Testis (tissue), 3 donors: ENCODE measurements around the gene CEP63. TPM values are rescaled to one million over a fixed set of nuclear protein-coding genes. Genes with fewer than 3 reads are reported as not detected.
"Not testable (repeated sequence)": the region's sequence is repeated elsewhere in the genome, so short reads cannot be mapped to it uniquely, and the experiment has no call there.

Experiments
- DNase-seq: peaks from one replicate; pipeline ENCODE4 v3.0.0-alpha.2; 2019
- H3K27ac ChIP-seq, 2 donors: fragments of 200-600 bp; sonication (generic); one replicate each; pipeline ENCODE4 v1.5.1; 2019
- H3K27me3 ChIP-seq: fragments of 200-600 bp; sonication (generic); one replicate; pipeline ENCODE4 v1.5.1; 2019
- H3K36me3 ChIP-seq: fragments of 200-600 bp; sonication (generic); one replicate; pipeline ENCODE4 v1.5.1; 2017; ENCODE audit warnings: low read depth; ENCODE audit errors: missing control alignments
- H3K4me1 ChIP-seq: fragments of 200-600 bp; sonication (generic); one replicate; pipeline ENCODE4 v1.5.1; 2019
- H3K4me3 ChIP-seq, 2 donors: fragments of 200-600 bp; sonication (generic); one replicate each; pipeline ENCODE4 v1.5.1; 2017 to 2019
- H3K9me3 ChIP-seq: fragments of 200-600 bp; sonication (generic); one replicate; pipeline ENCODE4 v1.5.1; 2017
- POLR2A ChIP-seq: fragments of 450-650 bp; IDR thresholded peaks from one replicate; pipeline ENCODE4 v1.6.1; 2017; ENCODE audit warnings: antibody characterized with exemption, mild to moderate bottlenecking, moderate library complexity
- WGBS, 2 donors: methylation state at CpG; one replicate each; pipeline ENCODE4 v1.1.5; 2018; 5-methylcytosine and 5-hydroxymethylcytosine counted together
- intact Hi-C: fragments of 100-400 bp; cut with DNase I; formaldehyde crosslinking; loops from one replicate; pipeline ENCODE4 v1.15.1; 2023; ENCODE audit warnings: low total_unique reads
- polyA plus RNA-seq: library from polyadenylated mRNA; stranded (reverse); fragments of 350-450 nt; fragmentation: Illumina TruSeq; extraction: RNeasy Lipid Tissue Mini Kit (QIAGEN cat#74804); gene quantifications from one replicate; pipeline ENCODE4 v1.2.3, GENCODE V29; 2014; ENCODE audit warnings: low read depth, low replicate concordance; ENCODE audit not compliant: insufficient read depth
- total RNA-seq, 2 donors: library from RNA; depleted of rRNA; stranded (reverse); fragments of >200 nt; gene quantifications; one replicate each; pipeline ENCODE4 v1.2.3, GENCODE V29; 2016
- TF ChIP-seq, protein P1 (sequence below), 3 experiments: fragments of 450-650 bp in 2 of 3; fragments of 200-600 bp in 1 of 3; sonication (generic) in 1 of 3; IDR thresholded peaks; one replicate each; pipeline ENCODE4 v1.5.1; 2016 to 2019; ENCODE audit warnings: antibody characterized with exemption in 3 of 3, mild to moderate bottlenecking in 2 of 3, moderate library complexity in 1 of 3

The CEP63 gene
- total and polyA plus RNA-seq, 3 donors from 2014 or later = 42.3 to 74.5 (median 45.5) TPM

- TF ChIP-seq POLR2A = no peak
- TF ChIP-seq, protein P1, sequence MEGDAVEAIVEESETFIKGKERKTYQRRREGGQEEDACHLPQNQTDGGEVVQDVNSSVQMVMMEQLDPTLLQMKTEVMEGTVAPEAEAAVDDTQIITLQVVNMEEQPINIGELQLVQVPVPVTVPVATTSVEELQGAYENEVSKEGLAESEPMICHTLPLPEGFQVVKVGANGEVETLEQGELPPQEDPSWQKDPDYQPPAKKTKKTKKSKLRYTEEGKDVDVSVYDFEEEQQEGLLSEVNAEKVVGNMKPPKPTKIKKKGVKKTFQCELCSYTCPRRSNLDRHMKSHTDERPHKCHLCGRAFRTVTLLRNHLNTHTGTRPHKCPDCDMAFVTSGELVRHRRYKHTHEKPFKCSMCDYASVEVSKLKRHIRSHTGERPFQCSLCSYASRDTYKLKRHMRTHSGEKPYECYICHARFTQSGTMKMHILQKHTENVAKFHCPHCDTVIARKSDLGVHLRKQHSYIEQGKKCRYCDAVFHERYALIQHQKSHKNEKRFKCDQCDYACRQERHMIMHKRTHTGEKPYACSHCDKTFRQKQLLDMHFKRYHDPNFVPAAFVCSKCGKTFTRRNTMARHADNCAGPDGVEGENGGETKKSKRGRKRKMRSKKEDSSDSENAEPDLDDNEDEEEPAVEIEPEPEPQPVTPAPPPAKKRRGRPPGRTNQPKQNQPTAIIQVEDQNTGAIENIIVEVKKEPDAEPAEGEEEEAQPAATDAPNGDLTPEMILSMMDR (IDR thresholded peaks at IDR 0.05) = no peak
- Histone ChIP-seq H3K4me1 (no peaks in the 10 kb centered on the region), H3K9me3 (no peaks in the 10 kb centered on the region), H3K27me3 (no peaks in the 10 kb centered on the region), H3K27ac (no peak overlapping the region), H3K36me3 (no peaks in the 10 kb centered on the region), H3K4me3 (no peak overlapping the region)
- no peak for DNase-seq
- WGBS, 2 donors = 91 to 95% methylated on average over 3 of the region's 3 CpGs
- intact Hi-C loops = no loop called here
Observed at GRCh38 chr3:134579141-134579665, 93.3 kb downstream of the CEP63 start.

DNA sequence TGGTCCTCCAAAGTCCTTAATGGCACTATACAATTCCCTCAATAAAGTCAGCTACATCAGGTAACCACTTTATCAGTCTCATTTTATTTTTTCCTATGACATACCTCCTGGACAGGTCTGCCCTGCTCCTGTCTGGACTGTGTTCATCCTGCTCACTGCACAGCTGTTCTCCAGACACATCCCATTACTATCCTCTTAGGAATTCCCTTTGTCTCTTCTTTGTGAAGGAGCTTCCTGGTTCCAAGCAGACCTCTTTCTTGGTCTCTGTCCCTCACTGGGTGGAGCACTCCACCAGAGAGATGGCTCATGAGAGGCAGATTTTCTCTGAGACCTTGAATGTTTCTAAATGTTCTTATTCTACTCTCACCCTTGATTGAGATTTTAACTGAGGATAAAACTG lies 104.9 kb downstream of the CEP63 start:
- TF ChIP-seq, protein P1 (IDR thresholded peaks at IDR 0.05) = no peak
- TF ChIP-seq POLR2A = no peak
- intact Hi-C loops = no loop called here
- H3K9me3 ChIP-seq = no peaks in the 10 kb centered on the region
- no peaks in the 10 kb centered on the region for H3K27me3 ChIP-seq
- H3K4me1 ChIP-seq = no peaks in the 10 kb centered on the region
- H3K27ac ChIP-seq = no peak overlapping the region
- H3K36me3 ChIP-seq = no peaks in the 10 kb centered on the region
- no peak for DNase-seq
- no peak overlapping the region for H3K4me3 ChIP-seq

- intact Hi-C loops = no loop called here
- no peak overlapping the region for H3K4me3 ChIP-seq
- H3K27ac ChIP-seq = no peak overlapping the region
- no peaks in the 10 kb centered on the region for H3K4me1 ChIP-seq
- H3K9me3 ChIP-seq = no peaks in the 10 kb centered on the region
- TF ChIP-seq, protein P1 (IDR thresholded peaks at IDR 0.05) = no peak
- TF ChIP-seq POLR2A = no peak
- no peaks in the 10 kb centered on the region for H3K36me3 ChIP-seq
- 94% methylated on average over 5 of the region's 5 CpGs for WGBS, 2 donors
- no peaks in the 10 kb centered on the region for H3K27me3 ChIP-seq
- DNase-seq = no peak
Observed at GRCh38 chr3:134592806-134593205, 106.9 kb downstream of the CEP63 start.

DNA sequence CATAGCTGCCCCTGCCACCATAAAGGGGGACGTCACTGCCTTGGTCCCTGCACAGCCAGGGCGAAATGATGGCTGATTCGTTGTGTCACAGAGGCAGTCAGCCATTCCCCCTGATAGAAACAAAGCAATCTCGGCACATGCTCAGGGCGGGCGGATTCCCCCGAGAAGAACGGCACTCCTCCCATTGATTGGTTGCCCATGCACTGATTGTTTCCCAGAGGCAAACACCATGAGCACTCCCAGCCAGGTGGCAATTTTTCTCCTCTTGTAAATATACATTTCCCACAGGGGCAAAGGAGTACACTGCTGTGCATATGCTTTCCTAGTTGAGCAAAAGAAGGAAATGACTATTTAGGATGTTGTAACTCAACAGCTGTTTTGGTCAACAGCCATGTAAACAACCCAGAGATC lies 108.5 kb downstream of the CEP63 start:
- Histone ChIP-seq H3K4me3 (no peak overlapping the region), H3K36me3 (no peaks in the 10 kb centered on the region), H3K27ac (no peak overlapping the region), H3K4me1 (no peaks in the 10 kb centered on the region), H3K27me3 (no peaks in the 10 kb centered on the region), H3K9me3 (no peaks in the 10 kb centered on the region)
- no peak for DNase-seq
- intact Hi-C loops = no loop called here
- 71 to 75% methylated on average over 8 of the region's 8 CpGs for WGBS, 2 donors
- no peak for TF ChIP-seq POLR2A
- TF ChIP-seq, protein P1 (IDR thresholded peaks at IDR 0.05) = no peak

GRCh38 chr3:134594986-134595385 lies 109.1 kb downstream of the CEP63 start:
- H3K4me3 ChIP-seq, H3K4me1 ChIP-seq, H3K27ac ChIP-seq, H3K27me3 ChIP-seq, H3K9me3 ChIP-seq, intact Hi-C loops, DNase-seq, H3K36me3 ChIP-seq: not testable (repeated sequence)
- WGBS, 2 donors = 64 to 73% methylated on average over 3 of the region's 3 CpGs
